ENCODE results near the gene SRC. TPM values are rescaled to one million over a fixed set of nuclear protein-coding genes. Genes with fewer than 3 reads are reported as not detected.

Gene SRC
- total RNA-seq, 3 donors from 2014 or later = 111 to 155 (median 132) TPM

DNA sequence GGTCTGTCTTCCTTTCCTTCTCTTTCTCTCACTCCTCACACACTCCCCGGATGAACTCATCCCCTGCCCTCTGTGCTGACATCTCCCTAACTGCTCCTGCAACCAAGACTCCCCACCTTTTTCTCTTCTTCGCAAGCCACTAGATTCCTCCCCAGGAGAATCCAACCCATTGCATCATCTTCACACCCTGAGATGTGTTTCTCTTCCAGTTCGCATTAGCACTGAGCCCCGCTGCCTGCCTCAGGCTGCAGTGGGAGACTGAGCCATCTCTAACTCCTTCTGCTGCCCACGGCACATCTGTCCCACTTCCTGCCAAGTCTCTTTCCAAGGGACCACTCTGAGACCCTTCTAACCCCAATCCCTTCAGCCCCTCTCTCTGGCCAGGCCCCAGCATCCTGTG is 107.9 kb downstream of the SRC start:
- ATAC-seq (no peak), DNase-seq (no peak)
- intact Hi-C loops (cut with DNase I, micrococcal nuclease) = no loop called here

DNA sequence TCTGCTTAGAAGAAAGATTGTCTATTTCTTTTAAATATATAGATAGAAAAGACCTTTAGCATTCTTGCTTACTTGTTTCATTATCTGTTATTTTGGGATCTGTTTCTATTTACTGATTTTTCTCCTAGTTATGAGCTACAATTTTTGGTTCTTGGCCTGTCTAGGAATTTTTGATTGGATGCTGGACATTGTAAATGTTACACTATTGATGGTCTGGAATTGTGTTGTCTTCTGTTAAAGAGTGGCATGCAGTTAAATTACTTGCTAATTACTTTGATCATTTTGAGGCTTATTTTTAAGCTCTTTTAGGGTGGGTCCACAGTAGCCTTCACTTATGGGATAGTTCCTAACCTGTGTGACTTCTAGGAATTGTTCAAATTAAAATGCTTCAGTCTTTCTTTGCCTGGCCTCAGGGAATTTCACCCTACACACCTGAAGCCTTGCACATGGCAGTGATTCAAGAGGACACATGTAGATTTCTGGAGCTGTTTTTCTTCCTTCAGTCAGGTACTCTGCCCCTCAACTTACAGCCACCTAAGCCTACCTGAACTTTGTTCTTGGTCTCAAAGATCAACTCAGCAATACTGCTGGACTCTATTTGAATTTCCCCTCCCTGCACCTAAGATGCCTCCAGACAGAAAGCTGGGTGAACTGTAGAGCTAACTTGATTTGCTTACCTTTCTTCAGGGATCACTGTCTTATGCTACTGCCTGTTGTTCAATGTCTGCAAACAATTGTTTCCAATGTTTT is 108.9 kb downstream of the SRC start:
- ATAC-seq = no peak
- DNase-seq = no peak
- intact Hi-C loops (cut with DNase I, micrococcal nuclease) = no loop called here
- no peaks in the 10 kb centered on the region for H3K4me1 ChIP-seq (ENCODE audit: low read depth)
- TF ChIP-seq, protein P1, sequence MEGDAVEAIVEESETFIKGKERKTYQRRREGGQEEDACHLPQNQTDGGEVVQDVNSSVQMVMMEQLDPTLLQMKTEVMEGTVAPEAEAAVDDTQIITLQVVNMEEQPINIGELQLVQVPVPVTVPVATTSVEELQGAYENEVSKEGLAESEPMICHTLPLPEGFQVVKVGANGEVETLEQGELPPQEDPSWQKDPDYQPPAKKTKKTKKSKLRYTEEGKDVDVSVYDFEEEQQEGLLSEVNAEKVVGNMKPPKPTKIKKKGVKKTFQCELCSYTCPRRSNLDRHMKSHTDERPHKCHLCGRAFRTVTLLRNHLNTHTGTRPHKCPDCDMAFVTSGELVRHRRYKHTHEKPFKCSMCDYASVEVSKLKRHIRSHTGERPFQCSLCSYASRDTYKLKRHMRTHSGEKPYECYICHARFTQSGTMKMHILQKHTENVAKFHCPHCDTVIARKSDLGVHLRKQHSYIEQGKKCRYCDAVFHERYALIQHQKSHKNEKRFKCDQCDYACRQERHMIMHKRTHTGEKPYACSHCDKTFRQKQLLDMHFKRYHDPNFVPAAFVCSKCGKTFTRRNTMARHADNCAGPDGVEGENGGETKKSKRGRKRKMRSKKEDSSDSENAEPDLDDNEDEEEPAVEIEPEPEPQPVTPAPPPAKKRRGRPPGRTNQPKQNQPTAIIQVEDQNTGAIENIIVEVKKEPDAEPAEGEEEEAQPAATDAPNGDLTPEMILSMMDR (IDR thresholded peaks at IDR 0.05) = no peak
- no peak overlapping the region for H3K4me3 ChIP-seq
- H3K9me3 ChIP-seq = peaks cover 18% of the 10 kb centered on the region
- no peaks in the 10 kb centered on the region for H3K36me3 ChIP-seq (ENCODE audit: low read depth)

More for the DNA sequence above, 107.9 kb downstream of the SRC start:
- Histone ChIP-seq H3K4me1 (ENCODE audit: low read depth) (no peaks in the 10 kb centered on the region), H3K9me3 (peaks cover 18% of the 10 kb centered on the region), H3K4me3 (no peak overlapping the region), H3K36me3 (ENCODE audit: low read depth) (no peaks in the 10 kb centered on the region)
- TF ChIP-seq, protein P1 (IDR thresholded peaks at IDR 0.05) = no peak

Other genes with a start within 250 kb of the SRC start
- 100 to 1,000 TPM; 106 to 193 (median 127) TPM for gene RPN2, start 166.8 kb upstream of the SRC start, total RNA-seq
- 1 to 10 TPM; 1.4 to 3.1 (median 2.6) TPM for gene MROH8, start 166.6 kb upstream of the SRC start, total RNA-seq
- not detected for gene GHRH, start 84.3 kb upstream of the SRC start, total RNA-seq
- gene MANBAL, start 56.5 kb upstream of the SRC start, total RNA-seq = 10 to 100 TPM; 38.3 to 49.2 (median 43.2) TPM
- 10 to 100 TPM in 1 of 3 donors, 1 to 10 TPM in 1, under 1 TPM in 1; 0.32 to 41.3 (median 4.0) TPM for gene NNAT, start 175.1 kb downstream of the SRC start, total RNA-seq
- 100 to 1,000 TPM in 2 of 3 donors, 10 to 100 TPM in 1; 87.9 to 110 (median 108) TPM for gene BLCAP, start 181.7 kb downstream of the SRC start, total RNA-seq

Data from mucosa of descending colon (tissue), 3 donors.